ENCODE measurements around the gene PNLIPRP1.

GRCh38 chr10:116621476-116621875 is 30.7 kb downstream of the PNLIPRP1 start:
- TF ChIP-seq ZNF274 (IDR thresholded peaks at IDR 0.05; ENCODE audit: low read depth, low read length) (no peak), YY1 (IDR thresholded peaks at IDR 0.05; ENCODE audit: insufficient read depth, insufficient read length) (no peak), SUZ12 (IDR thresholded peaks at IDR 0.05; ENCODE audit: extremely low read depth, insufficient read depth, insufficient read length) (no peak)

Data from NT2/D1 (cell line).